Panc1 (cell line): ENCODE measurements around the gene ADAD2.

ENCODE experiments used
- SIN3A ChIP-seq: IDR thresholded peaks from 2 replicates; pipeline ENCODE4 v1.6.1; 2012; ENCODE audit warnings: low read depth, mild to moderate bottlenecking, low read length, moderate library complexity, borderline replicate concordance; ENCODE audit not compliant: insufficient read depth
- TF ChIP-seq, protein P1 (sequence below): fragments of 450-650 bp; IDR thresholded peaks from 2 replicates; pipeline ENCODE4 v1.5.1; 2017; ENCODE audit warnings: mild to moderate bottlenecking

GRCh38 chr16:84212631-84213030 lies 21.7 kb downstream of the ADAD2 start:
- TF ChIP-seq, protein P1, sequence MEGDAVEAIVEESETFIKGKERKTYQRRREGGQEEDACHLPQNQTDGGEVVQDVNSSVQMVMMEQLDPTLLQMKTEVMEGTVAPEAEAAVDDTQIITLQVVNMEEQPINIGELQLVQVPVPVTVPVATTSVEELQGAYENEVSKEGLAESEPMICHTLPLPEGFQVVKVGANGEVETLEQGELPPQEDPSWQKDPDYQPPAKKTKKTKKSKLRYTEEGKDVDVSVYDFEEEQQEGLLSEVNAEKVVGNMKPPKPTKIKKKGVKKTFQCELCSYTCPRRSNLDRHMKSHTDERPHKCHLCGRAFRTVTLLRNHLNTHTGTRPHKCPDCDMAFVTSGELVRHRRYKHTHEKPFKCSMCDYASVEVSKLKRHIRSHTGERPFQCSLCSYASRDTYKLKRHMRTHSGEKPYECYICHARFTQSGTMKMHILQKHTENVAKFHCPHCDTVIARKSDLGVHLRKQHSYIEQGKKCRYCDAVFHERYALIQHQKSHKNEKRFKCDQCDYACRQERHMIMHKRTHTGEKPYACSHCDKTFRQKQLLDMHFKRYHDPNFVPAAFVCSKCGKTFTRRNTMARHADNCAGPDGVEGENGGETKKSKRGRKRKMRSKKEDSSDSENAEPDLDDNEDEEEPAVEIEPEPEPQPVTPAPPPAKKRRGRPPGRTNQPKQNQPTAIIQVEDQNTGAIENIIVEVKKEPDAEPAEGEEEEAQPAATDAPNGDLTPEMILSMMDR = no peak
- no peak for TF ChIP-seq SIN3A
